ENCODE results near the gene IRAK3. TPM values are rescaled to one million over a fixed set of nuclear protein-coding genes. Genes with fewer than 3 reads are reported as not detected.

IRAK3 gene
- total and polyA plus RNA-seq, 2 donors (not counting 3 experiments of a cell fraction or from before 2014, with no cell fraction given), result 2.3 to 8.5 TPM

- POLR2A ChIA-PET, result interaction anchor here (0.6 kb wide), 1 partner anchor 17 kb away, joined by 4 read pairs; no protein-coding TSS in a partner anchor
- Histone ChIP-seq H3K27me3 (ENCODE audit: control insufficient read depth in 2 of 2, insufficient read depth in 2 of 2, low read length in 2 of 2) (peaks cover 3 to 7% of the 10 kb centered on the region in 2 experiments), H3K4me3 (replicated peaks in 1 of 3; ENCODE audit: insufficient read depth in 1 of 3, low read depth in 1 of 3, low read length in 3 of 3) (no peak overlapping the region), H3K4me2 (ENCODE audit: insufficient read depth, low read length) (no peak overlapping the region), H3K27ac (ENCODE audit: insufficient read depth, low read depth, low read length) (no peak overlapping the region), H3K36me3 (ENCODE audit: control insufficient read depth in 2 of 2, extremely low read depth in 1 of 2, insufficient read depth in 2 of 2, low read length in 2 of 2) (no peaks in the 10 kb centered on the region), H3K9me1 (replicated peaks; ENCODE audit: control insufficient read depth, extremely low read depth, insufficient read depth, low read length) (no peaks in the 10 kb centered on the region), H4K20me1 (replicated peaks; ENCODE audit: control insufficient read depth, extremely low read depth, insufficient read depth, low read length) (no peaks in the 10 kb centered on the region), H3K4me1 (ENCODE audit: control insufficient read depth, extremely low read depth, insufficient read depth, low read length) (peaks cover 20% of the 10 kb centered on the region), H3K9me3 (replicated peaks; ENCODE audit: control insufficient read depth, insufficient read depth, low read length) (no peaks in the 10 kb centered on the region), H3K79me2 (ENCODE audit: control insufficient read depth, insufficient read depth, low read length) (no peaks in the 10 kb centered on the region), H3K9ac (replicated peaks; ENCODE audit: extremely low read depth, insufficient read depth, low read length) (no peak overlapping the region), H2AFZ (ENCODE audit: low read depth, low read length) (no peak overlapping the region)
- intact Hi-C loops (cut with micrococcal nuclease), result no loop called here
- CTCF ChIA-PET, result interaction anchor here (0.8 to 1.6 kb wide), 2 partner anchors 17 to 42 kb away, joined by 3 to 4 read pairs; partner anchors contain the start of gene TMBIM4
- DNase-seq (ENCODE audit: low read depth, low spot score) (peak; percentile 37), FAIRE-seq (no peak)
- TF ChIP-seq, protein P1, sequence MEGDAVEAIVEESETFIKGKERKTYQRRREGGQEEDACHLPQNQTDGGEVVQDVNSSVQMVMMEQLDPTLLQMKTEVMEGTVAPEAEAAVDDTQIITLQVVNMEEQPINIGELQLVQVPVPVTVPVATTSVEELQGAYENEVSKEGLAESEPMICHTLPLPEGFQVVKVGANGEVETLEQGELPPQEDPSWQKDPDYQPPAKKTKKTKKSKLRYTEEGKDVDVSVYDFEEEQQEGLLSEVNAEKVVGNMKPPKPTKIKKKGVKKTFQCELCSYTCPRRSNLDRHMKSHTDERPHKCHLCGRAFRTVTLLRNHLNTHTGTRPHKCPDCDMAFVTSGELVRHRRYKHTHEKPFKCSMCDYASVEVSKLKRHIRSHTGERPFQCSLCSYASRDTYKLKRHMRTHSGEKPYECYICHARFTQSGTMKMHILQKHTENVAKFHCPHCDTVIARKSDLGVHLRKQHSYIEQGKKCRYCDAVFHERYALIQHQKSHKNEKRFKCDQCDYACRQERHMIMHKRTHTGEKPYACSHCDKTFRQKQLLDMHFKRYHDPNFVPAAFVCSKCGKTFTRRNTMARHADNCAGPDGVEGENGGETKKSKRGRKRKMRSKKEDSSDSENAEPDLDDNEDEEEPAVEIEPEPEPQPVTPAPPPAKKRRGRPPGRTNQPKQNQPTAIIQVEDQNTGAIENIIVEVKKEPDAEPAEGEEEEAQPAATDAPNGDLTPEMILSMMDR (IDR thresholded peaks at IDR 0.05; ENCODE audit: extremely low read depth in 1 of 2, insufficient read depth in 1 of 2, low read depth in 1 of 2, low read length in 2 of 2), result no peak
- TF ChIP-seq POLR2A (IDR thresholded peaks at IDR 0.05; ENCODE audit: low read depth, low read length) (no peak), GATA2 (IDR thresholded peaks at IDR 0.05; ENCODE audit: insufficient read depth, insufficient read length, low read depth, low read length) (no peak), MAX (IDR thresholded peaks at IDR 0.05; ENCODE audit: insufficient read depth, insufficient read length) (no peak), JUN (IDR thresholded peaks at IDR 0.05; ENCODE audit: borderline replicate concordance, insufficient read depth, insufficient read length, low read depth) (no peak), MYC (IDR thresholded peaks at IDR 0.05; ENCODE audit: low read depth, low read length) (no peak), EZH2 (IDR thresholded peaks at IDR 0.05; ENCODE audit: borderline replicate concordance, low read depth, low read length, severe bottlenecking) (no peak), POLR2AphosphoS5 (IDR thresholded peaks at IDR 0.05; ENCODE audit: insufficient read depth, low read depth, low read length) (no peak), FOS (IDR thresholded peaks at IDR 0.05; ENCODE audit: borderline replicate concordance, insufficient read depth, low read length) (no peak)
- dilution Hi-C loops (cut with MboI; ENCODE audit: extremely low pct_ligation_motif_present, low sequenced_read_pairs), result no loop called here
- no TSS peak for BruUV-seq (replicated peaks)
Measured at GRCh38 chr12:66187036-66187435, 2.0 kb upstream of the IRAK3 start.

Measured in endothelial cell of umbilical vein (primary cell).